Activated T-cell treated with anti-CD3 and anti-CD28 coated beads for 24 hours (primary cell): ENCODE results near the gene GNG14.
"Not testable (repeated sequence)": the region's sequence is repeated elsewhere in the genome, so short reads cannot be mapped to it uniquely, and the experiment has no call there.

Experiments used
- DNase-seq: peaks from one replicate; pipeline ENCODE4 v3.0.0-alpha.2; 2020; ENCODE audit warnings: low read depth

GNG14 gene

GRCh38 chr19:12696366-12697335 lies 8.9 kb downstream of the GNG14 start, which contains the start of gene FBXW9:
Gene FBXW9, minus strand, starts transcription at chr19:12696631. Its CDS starts 50 bp downstream, at chr19:12696581.
- DNase-seq: peak; percentile 97

GRCh38 chr19:12697425-12697824 lies 9.6 kb downstream of the GNG14 start:
- DNase-seq: not testable (repeated sequence)

GRCh38 chr19:12698138-12698537 lies 10.3 kb downstream of the GNG14 start:
- DNase-seq: no peak

- no peak for DNase-seq
Observed at GRCh38 chr19:12701596-12702282, 13.9 kb downstream of the GNG14 start.

- no peak for DNase-seq
Observed at GRCh38 chr19:12703046-12703445, 15.2 kb downstream of the GNG14 start.

- DNase-seq: no peak
Observed at GRCh38 chr19:12705169-12705568, 17.4 kb downstream of the GNG14 start.

GRCh38 chr19:12705654-12706331 lies 18.0 kb downstream of the GNG14 start:
- DNase-seq: no peak

- no peak for DNase-seq
Observed at GRCh38 chr19:12706332-12706718, 18.5 kb downstream of the GNG14 start.

- DNase-seq: no peak
Observed at GRCh38 chr19:12708641-12709040, 20.8 kb downstream of the GNG14 start.

GRCh38 chr19:12711187-12711586 lies 23.4 kb downstream of the GNG14 start:
- DNase-seq: no peak

- DNase-seq: not testable (repeated sequence)
Observed at GRCh38 chr19:12712077-12712476, 24.3 kb downstream of the GNG14 start.

GRCh38 chr19:12713304-12713703 lies 25.5 kb downstream of the GNG14 start:
- not testable (repeated sequence) for DNase-seq

- no peak for DNase-seq
Observed at GRCh38 chr19:12715102-12715501, 27.3 kb downstream of the GNG14 start.

GRCh38 chr19:12715929-12716328 lies 28.1 kb downstream of the GNG14 start:
- no peak for DNase-seq

- DNase-seq: no peak
Observed at GRCh38 chr19:12720296-12720695, 32.5 kb downstream of the GNG14 start.

GRCh38 chr19:12720851-12721655 lies 33.3 kb downstream of the GNG14 start:
- DNase-seq: no peak

- no peak for DNase-seq
Observed at GRCh38 chr19:12721656-12722565, 34.1 kb downstream of the GNG14 start.

GRCh38 chr19:12722566-12723380 lies 35.0 kb downstream of the GNG14 start:
- DNase-seq: peak; percentile 90

- DNase-seq: no peak
Observed at GRCh38 chr19:12723381-12723640, 35.5 kb downstream of the GNG14 start.
